GM19328 (cell line): ENCODE measurements around the gene MAP4K3.
"Not testable (repeated sequence)": the region's sequence is repeated elsewhere in the genome, so short reads cannot be mapped to it uniquely, and the experiment has no call there.

Experiments
- ATAC-seq: cut with Tn5 transposase; IDR thresholded peaks from one replicate; pipeline ENCODE4 v1.9.1; 2021; ENCODE audit warnings: mild to moderate bottlenecking, moderate library complexity; ENCODE audit not compliant: unreplicated experiment

MAP4K3 gene

DNA sequence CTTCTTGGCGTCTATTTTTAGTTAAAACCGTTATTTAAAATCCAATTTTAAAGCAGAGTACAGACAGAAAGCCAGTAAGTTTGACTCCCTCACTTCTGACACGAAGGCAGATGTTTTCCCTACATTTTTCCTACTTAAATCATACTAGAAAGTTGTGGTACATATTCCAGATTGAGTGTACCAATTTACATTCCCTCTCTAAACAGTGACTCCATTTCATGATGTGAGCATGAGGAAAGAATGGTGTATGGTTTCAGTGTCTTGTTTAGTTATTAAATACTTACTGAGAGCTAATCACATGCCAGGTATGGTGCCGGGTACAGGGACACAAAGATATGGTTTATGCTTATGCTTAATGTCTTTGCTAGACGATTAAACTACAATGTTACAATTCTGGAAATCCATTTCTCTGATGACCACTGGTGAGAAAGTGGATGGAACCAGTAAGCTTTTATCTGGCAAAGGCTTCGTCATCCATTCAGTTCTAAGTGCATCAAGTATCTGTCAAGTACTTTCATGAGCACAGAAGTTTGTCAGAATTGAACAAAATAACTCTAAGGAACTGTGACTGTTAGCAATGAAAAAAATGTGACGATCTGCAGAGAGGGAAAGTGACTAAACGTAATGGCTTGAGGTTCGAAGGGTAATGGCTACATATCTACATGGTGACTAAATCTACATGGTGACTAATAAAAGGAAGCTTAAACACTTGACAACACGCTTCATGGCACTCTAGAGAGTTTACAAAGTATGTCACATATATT, 25.7 kb downstream of the MAP4K3 start:
- ATAC-seq = no peak

DNA sequence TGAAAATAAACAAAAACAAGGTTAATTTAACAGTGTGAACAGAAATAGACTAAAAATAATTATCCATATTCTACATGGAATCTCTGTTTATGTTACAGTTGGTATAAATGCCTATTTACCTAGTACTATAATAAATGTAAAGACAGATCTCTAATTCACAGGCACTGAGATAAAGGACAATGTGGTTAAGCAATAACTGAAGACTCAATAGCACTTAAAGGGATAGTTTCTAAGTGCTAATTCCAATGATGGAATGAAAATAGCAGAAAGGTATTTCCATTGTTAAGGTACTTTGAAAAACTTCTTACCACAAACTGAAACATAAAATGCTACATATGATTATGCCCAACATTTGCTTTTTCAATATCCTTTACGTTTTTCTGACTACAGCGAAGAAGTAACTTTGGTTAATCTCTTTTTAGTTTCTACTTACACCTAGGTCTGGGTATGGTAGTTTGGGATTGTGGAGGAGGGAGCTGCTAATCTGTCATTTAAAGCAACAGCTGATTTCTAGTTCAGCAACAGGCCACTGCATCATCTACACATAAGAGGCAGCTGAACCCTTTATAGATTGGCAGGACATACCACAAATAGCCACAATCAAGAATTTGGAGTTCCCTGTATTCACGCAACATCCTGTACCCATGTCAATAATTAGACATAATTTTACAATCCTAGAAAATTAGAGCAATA, 27.2 kb downstream of the MAP4K3 start:
- no peak for ATAC-seq

DNA sequence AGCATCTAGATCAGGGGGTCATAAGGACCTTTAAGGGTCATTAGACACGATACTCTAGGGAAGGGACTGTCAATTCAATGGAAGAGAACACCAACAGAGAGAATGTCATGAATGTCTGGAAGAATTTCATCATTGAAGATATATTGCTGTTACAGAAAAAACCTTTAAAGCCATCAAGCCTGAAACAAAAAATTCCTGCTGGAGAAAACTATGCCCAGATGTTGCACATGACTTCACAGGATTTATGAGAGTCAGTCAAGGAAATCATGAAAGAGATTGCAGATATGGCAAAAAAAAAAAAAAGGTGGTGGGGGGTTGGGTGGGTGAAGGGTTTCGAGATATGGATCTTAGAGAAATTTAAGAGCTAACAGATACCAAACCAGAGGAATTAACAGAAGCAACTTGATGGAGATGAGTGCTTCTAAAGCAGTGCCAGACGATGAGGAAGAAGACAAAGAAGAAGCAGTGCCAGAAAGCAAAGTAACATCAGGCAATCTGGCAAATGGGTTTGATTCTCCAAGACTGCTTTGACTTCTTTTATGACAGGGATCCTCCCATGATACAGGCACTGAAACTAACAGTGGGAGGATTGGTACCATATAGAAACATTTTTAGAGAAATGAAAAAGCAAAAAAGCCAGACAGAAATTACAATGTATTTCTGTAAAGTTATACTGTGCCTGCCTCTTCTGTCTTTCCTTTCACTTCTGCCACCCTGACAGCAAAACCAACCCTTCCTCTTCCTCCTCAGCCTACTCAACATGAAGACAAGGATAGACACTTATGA, 28.5 kb downstream of the MAP4K3 start:
- ATAC-seq = peak; percentile 66

DNA sequence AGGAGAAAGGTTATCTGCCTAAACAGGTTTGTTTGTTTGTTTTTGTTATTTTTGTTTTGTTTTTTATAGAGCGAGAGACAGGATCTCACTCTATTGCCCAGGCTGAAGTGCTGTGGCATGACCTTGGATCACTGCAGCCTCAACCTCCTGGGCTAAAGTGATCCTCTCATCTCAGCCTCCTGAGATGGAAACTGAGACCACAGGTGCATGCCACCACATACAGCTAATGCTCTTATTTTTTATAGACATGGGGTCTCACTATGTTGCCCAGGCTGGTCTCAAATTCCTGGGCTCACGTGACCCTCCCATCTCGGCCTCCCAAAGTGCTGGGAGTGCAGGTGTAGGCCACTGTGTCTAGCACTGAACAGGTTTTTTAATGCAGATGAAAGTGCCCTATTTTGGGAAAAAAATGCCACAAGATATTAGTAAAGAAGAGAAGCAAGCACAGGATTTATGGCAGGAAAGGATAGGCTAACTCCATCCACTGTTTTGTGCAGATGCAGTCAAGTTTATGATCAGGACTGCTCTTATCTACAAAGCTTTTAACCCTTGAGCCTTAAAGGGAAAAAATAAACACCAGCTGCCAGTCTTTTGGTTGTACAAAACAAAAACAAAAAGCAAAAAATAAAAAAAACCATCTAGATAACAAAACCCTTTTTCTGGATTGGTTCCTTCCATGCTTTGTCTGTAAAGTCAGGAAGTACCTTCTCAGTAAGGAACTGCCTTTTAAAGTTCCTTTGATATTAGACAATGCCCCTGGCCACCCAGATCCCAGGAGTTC, 29.4 kb downstream of the MAP4K3 start:
- ATAC-seq = no peak

DNA sequence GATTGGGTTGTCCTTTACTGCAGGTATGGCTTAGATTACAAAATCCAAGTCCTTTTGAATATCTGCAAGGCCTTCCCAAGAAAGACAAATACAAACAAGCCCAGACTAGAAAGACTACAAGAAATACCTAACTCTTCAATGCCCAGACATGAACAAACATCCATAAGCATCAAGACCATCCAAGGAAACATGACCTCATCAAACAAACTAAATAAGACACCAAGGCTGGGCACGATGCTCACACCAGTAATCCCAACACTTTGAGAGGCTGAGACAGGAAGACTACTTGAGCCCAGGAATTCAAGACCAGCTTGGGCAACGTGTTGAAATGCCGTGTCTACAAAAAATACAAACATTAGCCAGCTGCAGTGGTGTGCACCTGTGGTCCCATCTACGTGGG, 31.7 kb downstream of the MAP4K3 start:
- no peak for ATAC-seq

DNA sequence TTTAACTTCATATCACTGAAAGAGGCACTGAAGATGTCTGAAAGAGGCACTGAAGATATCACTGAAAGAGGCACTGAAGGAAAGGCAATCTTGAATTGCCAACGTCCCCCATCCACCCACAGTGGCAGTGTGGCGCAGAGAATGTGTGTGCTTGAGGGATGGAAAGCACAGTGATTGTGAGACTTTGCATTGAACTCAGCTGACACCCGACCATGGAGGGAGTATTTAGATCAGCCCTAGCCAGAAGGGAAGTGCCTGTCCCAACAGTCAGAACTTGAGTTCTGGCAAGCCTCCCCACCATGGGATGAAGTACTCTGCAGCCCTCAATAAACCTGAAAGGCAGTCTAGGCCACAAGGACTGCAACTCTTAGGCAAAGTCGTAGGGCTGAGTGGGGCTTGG, 33.8 kb downstream of the MAP4K3 start:
- ATAC-seq = no peak

DNA sequence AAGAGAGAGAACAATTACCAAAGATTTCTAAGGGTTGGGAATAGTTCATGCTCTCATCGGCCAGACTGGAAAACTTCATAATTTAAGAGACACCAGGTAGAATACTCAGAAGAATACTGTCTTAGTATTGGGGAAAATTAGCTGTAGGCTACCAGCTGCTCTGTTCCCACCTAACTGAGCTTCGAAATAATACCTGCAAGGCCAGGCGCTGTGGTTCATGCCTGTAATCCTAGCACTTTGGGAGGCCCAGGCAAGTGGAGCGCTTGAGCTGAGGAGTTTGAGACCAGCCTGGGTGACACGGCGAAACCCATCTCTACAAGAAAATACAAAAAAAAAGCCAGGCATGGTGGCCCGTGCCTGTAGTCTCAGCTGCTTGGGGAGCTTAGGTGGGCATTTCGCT, 35.8 kb downstream of the MAP4K3 start:
- ATAC-seq = no peak

DNA sequence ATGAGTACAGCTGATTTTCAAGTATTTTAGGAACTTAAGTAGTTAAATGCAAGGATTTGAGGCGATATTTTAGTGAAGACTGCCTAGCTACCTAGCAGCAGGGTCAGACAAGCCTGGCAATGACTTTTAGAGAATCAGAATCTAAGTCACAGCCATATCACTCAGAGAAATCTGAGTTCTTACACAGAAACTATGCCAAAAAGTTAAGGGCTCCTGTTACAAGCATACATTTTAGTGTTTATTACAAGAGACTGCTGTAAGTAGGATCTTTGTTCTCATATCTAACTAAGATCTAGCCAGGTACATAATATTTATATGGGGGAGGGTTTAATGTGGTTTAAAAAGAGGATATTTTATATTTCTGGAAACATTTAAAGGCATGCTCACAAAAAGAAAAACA, 37.5 kb downstream of the MAP4K3 start:
- no peak for ATAC-seq

DNA sequence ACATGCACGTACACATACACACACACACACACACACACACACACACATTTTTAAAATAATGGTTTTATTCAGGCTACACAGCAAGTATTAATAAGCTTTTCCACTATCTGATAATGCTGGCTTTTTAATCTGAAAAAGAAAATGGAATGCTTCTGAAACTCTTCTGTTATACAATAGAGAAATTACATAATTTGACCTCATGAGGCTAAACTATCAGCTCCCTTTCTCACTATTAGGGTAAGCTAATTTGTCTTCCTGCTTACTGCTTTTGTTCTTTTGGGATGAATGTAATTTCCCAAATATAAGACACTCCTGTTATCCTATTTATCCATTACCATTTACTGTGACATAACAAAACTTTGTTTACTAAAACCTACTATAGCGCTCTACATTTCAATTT, 41.8 kb downstream of the MAP4K3 start:
- no peak for ATAC-seq

DNA sequence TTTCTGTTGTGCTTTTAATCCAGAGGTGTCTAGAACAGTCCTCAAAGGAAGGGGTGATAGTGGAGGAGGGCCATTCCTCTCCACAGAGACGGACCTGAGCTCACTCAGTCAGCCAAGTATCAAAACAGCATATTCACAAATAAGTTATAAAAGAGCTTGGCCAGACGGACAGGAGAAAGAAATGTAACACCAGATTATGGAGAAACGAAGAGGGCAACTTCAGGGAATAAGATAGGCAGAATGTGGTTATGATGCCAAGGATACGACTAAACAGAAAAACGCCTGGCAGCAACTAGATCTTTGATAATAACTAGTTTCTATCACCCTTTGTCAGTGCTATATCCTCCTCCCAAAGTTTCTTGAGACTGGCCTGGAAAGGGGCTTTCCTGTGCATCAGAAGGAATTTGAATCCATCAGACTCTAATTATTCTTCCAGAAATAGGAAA, 42.5 kb downstream of the MAP4K3 start:
- no peak for ATAC-seq

DNA sequence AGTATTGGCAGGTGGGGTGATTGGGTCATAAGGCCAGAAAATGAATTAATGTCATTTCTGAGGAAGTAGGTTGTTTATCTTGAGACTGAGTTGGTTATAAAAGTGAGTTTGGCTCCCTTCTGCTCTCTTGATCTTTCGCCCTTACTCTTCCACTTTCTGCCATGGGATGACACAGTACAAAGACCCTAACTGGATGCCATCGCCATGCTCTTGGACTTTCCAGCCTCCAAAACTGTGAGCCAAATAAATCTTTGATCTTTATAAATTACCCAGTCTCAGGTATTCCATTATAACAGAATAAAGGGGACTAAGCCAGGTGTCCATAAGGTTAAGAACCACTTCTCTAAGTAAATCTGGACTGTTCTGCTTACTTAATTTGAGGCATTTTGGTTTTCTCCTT, 44.4 kb downstream of the MAP4K3 start:
- ATAC-seq = no peak

DNA sequence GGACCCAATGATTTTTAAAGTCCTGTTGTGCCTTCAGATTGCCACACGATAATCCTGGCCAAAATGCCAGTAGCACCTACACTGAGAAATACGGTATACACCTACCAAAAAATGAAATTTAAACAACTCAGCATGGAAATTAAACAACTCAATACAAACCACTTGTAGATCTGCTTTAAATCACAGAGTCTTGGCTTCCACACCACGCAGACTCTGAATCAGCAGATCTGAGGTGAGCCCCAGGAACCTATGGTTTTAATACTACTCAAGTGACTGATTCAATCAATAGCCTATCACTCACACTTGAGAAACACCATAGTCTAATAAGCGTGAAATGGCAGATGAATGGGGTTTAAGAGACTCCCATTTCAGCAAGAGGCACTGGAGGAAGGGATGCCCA, 46.9 kb downstream of the MAP4K3 start:
- no peak for ATAC-seq

DNA sequence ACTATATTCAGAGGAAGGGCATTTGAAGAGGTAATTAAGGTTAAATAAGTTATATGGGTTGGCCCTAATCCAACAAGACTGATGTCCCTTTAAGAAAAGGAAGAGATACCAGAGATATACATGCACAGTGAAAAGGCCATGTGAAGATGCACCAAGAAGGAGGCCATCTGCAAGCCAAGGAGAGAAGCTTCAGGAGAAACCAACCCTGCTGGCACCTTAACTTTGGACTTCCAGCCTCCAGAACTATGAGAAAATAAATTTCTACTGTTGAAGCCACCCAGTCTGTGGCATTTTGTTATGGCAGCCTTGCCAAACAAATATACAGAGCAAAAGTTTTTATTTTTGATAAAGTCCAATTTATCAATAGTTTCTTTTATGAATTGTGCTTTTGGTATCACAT, 51.0 kb downstream of the MAP4K3 start:
- no peak for ATAC-seq

DNA sequence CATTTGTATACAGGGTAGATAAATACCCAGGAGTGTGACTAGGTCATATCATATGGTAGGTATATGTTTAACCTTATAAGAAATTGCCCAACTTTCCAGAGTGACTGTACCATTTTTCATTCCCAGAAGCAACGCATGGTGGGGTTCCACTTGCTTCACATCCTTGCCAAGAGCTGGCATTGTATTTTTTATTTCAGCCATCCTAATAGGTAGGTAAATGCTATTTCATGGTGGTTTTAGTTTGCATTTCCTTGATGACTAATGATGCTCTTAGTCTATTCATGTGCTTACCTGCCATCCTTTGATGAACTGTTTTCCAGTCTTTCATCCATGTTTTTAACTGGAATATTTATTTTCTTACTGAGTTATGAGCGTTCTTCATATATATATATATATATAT, 51.9 kb downstream of the MAP4K3 start:
- ATAC-seq = no peak

DNA sequence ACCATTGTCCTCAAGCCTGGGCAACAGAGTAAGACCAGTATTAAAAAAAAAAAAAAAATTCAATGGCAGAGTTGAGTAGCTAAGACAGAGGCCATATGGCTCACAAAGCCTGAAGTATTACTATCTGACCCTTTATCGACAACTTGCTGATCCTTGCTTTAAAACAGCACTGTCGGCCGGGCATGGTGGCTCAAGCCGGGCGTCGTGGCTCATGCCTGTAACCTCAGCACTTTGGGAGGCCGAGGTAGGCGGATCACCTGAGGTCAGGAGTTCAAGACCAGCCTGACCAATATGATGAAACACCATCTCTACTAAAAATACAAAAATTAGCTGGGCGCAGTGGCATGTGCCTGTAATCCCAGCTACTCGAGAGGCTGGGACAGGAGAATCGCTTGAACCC, 53.0 kb downstream of the MAP4K3 start:
- ATAC-seq = not testable (repeated sequence)

DNA sequence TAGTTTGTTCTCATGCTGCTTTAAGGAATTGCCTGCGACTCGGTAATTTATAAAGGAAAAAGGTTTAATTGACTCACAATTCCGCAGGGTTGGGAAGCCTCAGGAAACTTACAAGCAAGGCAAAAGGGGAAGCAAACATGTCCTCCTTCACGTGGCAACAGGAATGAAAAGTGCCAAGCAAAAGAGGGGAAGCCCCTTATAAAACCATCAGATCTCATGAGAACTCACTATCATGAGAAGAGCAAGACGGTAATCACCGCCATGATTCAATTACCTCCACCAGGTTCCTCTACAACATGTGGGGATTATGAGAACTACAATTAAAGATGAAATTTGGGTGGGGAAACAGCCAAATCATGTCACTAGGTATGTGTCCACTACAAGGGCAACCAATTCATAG, 53.9 kb downstream of the MAP4K3 start:
- no peak for ATAC-seq

DNA sequence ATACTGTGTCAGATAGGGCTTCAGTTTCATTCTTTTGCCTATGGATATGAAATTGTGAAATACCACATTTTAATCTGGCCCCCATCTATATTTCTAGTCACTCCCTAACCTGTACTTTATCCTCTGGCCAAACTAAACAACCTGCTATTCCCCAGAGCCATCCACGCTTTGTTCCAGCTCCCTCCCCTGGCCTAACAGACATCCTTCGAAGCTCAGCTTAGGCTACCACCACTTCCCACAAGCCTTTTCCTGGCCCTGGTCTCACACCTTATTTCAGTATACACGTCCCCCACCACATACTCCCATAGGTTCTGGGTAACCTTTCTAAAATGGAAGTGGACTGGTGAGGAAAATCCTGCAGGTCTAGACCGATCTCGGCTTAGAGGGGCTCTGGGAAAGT, 55.4 kb downstream of the MAP4K3 start:
- no peak for ATAC-seq

DNA sequence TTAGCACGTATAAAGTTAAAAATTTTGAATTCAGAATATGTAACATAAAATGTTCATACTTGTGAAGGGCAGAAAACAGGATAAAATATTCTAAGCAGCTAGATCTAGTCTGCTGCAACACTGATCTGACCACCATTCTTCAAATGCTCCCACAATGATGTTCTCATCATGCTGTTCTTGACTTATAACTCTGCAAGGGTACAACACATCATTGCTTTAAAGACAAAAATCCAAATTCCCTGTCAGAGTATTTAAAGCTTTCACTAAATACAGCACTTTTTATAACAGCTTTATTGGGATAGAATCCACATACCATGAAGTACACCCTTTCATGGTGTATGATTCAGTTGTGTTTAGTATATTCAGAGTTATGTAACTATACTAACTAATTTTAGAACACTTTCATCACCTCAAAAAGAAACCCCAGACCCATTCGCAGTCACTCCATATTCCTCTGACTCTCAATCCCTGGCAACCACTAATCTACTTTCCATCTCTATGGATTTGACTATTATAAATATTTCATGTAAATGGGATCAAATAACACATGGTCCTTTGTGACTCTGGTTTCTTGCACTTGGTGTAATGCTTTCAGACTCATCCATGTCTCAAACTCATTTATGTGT, 56.4 kb downstream of the MAP4K3 start:
- no peak for ATAC-seq

DNA sequence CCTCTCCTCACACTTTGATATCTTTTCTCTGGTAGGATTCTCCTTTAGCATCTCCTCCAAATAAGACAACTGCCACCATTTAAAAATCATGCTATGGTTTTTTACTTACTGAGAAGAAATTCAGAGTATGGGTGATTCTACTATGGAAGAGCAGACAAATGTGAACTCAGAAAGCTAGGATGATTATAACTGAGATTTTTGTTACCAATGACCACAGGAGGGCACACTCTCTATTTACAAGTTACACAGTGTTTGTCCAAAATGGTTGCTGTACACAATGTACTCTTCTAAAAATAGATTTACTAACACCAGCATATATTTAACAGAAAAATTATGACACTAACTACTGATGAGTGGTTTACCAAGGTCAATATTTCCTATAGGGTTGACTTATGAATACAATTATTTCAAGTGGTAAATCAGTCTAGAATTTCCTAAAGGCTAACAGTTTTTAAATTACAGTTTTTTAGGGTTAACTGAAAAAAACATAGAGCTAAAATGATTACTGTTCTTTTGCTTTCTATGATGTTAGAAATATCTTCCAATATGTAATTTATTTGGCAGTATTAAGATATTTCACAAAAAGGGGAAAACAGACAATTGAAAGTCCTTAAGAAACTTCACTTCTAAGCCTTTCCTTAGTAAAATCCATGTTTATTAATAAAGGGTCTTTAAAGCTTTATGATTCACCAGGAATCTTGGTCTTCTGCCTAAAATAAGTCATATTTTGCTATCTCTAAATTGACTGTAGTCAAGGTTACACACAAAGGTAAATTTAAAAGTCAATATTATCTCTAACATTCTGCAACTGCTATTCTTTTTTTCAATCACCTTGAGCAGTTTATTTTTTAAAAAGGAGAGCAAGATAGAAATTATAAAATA, 57.2 kb downstream of the MAP4K3 start:
- ATAC-seq = no peak

DNA sequence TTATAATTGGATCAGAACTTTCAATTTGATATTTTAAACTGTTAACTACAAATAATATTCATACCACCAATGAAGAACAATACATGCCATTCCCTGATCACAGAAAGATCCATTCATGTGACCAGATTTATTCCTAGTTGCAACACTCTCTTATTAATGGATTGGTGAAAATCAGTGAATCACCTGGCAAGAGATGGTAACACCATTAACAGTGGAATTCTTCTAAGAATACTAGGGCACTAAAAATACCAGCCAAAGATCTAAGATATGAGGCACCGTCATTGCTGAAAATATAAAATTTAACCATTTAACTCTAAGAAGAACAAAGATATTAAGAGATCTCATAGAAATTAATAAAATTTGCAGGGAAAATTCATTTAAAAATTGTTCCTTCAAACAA, 58.1 kb downstream of the MAP4K3 start:
- no peak for ATAC-seq
